Suprapubic skin (tissue), 4 donors: ENCODE measurements around the gene SELL. TPM values are rescaled to one million over a fixed set of nuclear protein-coding genes. Genes with fewer than 3 reads are reported as not detected.

Experiments used
- DNase-seq, 2 donors: peaks; one replicate each; pipeline ENCODE4 v3.0.0-alpha.2; 2019; ENCODE audit warnings: low spot score in 2 of 2
- H3K27ac ChIP-seq: fragments of 200-600 bp; sonication (generic); one replicate; pipeline ENCODE4 v1.5.1; 2019
- H3K27me3 ChIP-seq: fragments of 200-600 bp; sonication (generic); one replicate; pipeline ENCODE4 v1.5.1; 2019
- H3K36me3 ChIP-seq: fragments of 200-600 bp; sonication (generic); one replicate; pipeline ENCODE4 v1.5.1; 2019
- H3K4me1 ChIP-seq: fragments of 200-600 bp; sonication (generic); one replicate; pipeline ENCODE4 v1.5.1; 2019
- H3K4me3 ChIP-seq: fragments of 200-600 bp; sonication (generic); one replicate; pipeline ENCODE4 v1.5.1; 2019; ENCODE audit warnings: mild to moderate bottlenecking
- H3K9me3 ChIP-seq: fragments of 200-600 bp; sonication (generic); one replicate; pipeline ENCODE4 v1.5.1; 2019
- CTCF ChIP-seq, 2 donors: fragments of 200-600 bp in 1 of 2; fragments of 450-650 bp in 1 of 2; sonication (generic) in 1 of 2; IDR thresholded peaks; one replicate each; pipeline ENCODE4 v1.5.1; 2016 to 2019; ENCODE audit warnings: antibody characterized with exemption in 2 of 2, mild to moderate bottlenecking in 1 of 2, moderate library complexity in 1 of 2
- EP300 ChIP-seq: sonication (generic); formaldehyde crosslinking; IDR thresholded peaks from one replicate; pipeline ENCODE4 v1.6.1; 2017; ENCODE audit warnings: antibody characterized with exemption
- POLR2A ChIP-seq, 2 donors: fragments of 450-650 bp; IDR thresholded peaks; one replicate each; pipeline ENCODE4 v1.6.1; 2017; ENCODE audit warnings: antibody characterized with exemption in 2 of 2, mild to moderate bottlenecking in 2 of 2, moderate library complexity in 2 of 2
- POLR2AphosphoS5 ChIP-seq, 3 donors: sonication (generic); formaldehyde crosslinking; IDR thresholded peaks; one replicate each; pipeline ENCODE4 v1.6.1; 2017; ENCODE audit warnings: antibody characterized with exemption in 3 of 3
- WGBS: methylation state at CpG from one replicate; pipeline ENCODE4 v1.1.5; 2018; 5-methylcytosine and 5-hydroxymethylcytosine counted together
- total RNA-seq, 4 donors: library from RNA; depleted of rRNA; stranded (reverse); fragments of >200 nt; gene quantifications; one replicate each; pipeline ENCODE4 v1.1.0, GENCODE V29; 2016

The SELL gene
- total RNA-seq, 4 donors from 2014 or later: 0.47 to 0.60 TPM; not detected in 2

- no peak for TF ChIP-seq POLR2AphosphoS5 (IDR thresholded peaks at IDR 0.05)
- no peak for DNase-seq
- WGBS: 90% methylated on average over 2 of the region's 2 CpGs
Measured at GRCh38 chr1:169704797-169705196, 6.6 kb downstream of the SELL start.

GRCh38 chr1:169701261-169702005 is 10.0 kb downstream of the SELL start:
- Histone ChIP-seq H3K36me3 (no peaks in the 10 kb centered on the region), H3K27ac (no peak overlapping the region), H3K27me3 (no peaks in the 10 kb centered on the region), H3K4me1 (no peaks in the 10 kb centered on the region), H3K9me3 (no peaks in the 10 kb centered on the region), H3K4me3 (no peak overlapping the region)
- WGBS: 71% methylated on average over 2 of the region's 2 CpGs
- no peak for DNase-seq
- TF ChIP-seq POLR2A (IDR thresholded peaks at IDR 0.05): no peak
- TF ChIP-seq POLR2AphosphoS5 (IDR thresholded peaks at IDR 0.05): no peak
- TF ChIP-seq EP300: no peak
- no peak for TF ChIP-seq CTCF (IDR thresholded peaks at IDR 0.05)

More at GRCh38 chr1:169704797-169705196, 6.6 kb downstream of the SELL start:
- H3K27ac ChIP-seq: no peak overlapping the region
- H3K4me3 ChIP-seq: no peak overlapping the region
- H3K4me1 ChIP-seq: no peaks in the 10 kb centered on the region
- H3K27me3 ChIP-seq: no peaks in the 10 kb centered on the region
- no peaks in the 10 kb centered on the region for H3K9me3 ChIP-seq
- H3K36me3 ChIP-seq: no peaks in the 10 kb centered on the region

DNA sequence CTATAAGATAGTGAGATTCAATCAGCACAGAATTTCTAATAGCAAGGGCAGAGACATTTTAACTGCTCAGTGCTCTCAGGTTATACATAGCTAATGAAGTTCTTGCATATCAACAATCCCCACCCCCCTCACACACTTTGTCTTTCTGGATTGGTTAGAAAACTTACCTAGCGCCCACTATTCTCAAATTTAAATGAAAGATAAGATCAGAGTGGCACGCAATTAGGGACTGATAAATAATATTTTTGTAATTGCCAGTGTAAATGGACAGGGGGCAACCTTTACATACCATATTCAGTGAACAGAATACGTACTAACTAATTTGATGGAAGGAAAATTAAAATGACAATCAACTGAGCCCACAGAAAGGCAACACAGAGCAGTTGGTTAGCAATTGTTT is 11.7 kb downstream of the SELL start:
- Histone ChIP-seq H3K27ac (no peak overlapping the region), H3K4me1 (no peaks in the 10 kb centered on the region), H3K4me3 (no peak overlapping the region), H3K36me3 (no peaks in the 10 kb centered on the region), H3K27me3 (no peaks in the 10 kb centered on the region), H3K9me3 (no peaks in the 10 kb centered on the region)
- 46% methylated on average over 3 of the region's 3 CpGs for WGBS
- TF ChIP-seq CTCF (IDR thresholded peaks at IDR 0.05) (no peak), EP300 (no peak), POLR2A (IDR thresholded peaks at IDR 0.05) (no peak), POLR2AphosphoS5 (IDR thresholded peaks at IDR 0.05) (no peak)
- DNase-seq: no peak

GRCh38 chr1:169698976-169699375 is 12.4 kb downstream of the SELL start:
- H3K4me1 ChIP-seq: no peaks in the 10 kb centered on the region
- no peak for DNase-seq
- H3K27me3 ChIP-seq: no peaks in the 10 kb centered on the region
- H3K27ac ChIP-seq: no peak overlapping the region
- 77% methylated on average over 3 of the region's 3 CpGs for WGBS
- no peaks in the 10 kb centered on the region for H3K9me3 ChIP-seq
- TF ChIP-seq POLR2AphosphoS5 (IDR thresholded peaks at IDR 0.05) (no peak), CTCF (IDR thresholded peaks at IDR 0.05) (no peak), POLR2A (IDR thresholded peaks at IDR 0.05) (no peak), EP300 (no peak)
- H3K4me3 ChIP-seq: no peak overlapping the region
- H3K36me3 ChIP-seq: no peaks in the 10 kb centered on the region

DNA sequence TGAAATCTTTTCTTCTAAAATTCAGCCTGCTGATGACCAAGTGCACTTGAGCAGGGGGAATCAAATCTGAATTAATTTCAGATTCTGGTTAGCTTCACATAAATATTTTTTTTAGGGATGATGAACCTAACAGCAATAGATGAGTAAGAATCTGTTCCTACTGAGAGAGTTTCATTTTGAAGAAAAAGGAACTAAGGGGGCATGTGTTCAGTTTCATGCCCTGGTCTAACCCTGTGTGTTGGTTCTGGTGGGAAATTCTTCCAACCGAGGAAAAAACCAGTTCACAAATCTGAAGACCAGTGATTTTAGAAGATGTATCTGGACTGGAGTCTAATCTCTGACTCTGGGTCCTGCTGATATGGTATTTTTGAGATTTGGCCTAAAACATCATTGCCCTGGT is 13.7 kb downstream of the SELL start:
- Histone ChIP-seq H3K4me1 (no peaks in the 10 kb centered on the region), H3K9me3 (no peaks in the 10 kb centered on the region), H3K27me3 (no peaks in the 10 kb centered on the region), H3K36me3 (no peaks in the 10 kb centered on the region), H3K4me3 (no peak overlapping the region), H3K27ac (no peak overlapping the region)
- no peak for TF ChIP-seq POLR2A (IDR thresholded peaks at IDR 0.05)
- 82% methylated on average over 1 of the region's 1 CpG for WGBS
- DNase-seq: no peak

GRCh38 chr1:169696273-169697100 is 14.9 kb downstream of the SELL start:
- Histone ChIP-seq H3K27ac (no peak overlapping the region), H3K36me3 (no peaks in the 10 kb centered on the region), H3K4me1 (no peaks in the 10 kb centered on the region), H3K4me3 (no peak overlapping the region), H3K27me3 (no peaks in the 10 kb centered on the region), H3K9me3 (no peaks in the 10 kb centered on the region)
- DNase-seq: no peak
- no peak for TF ChIP-seq POLR2A (IDR thresholded peaks at IDR 0.05)
- TF ChIP-seq POLR2AphosphoS5 (IDR thresholded peaks at IDR 0.05): no peak
- no peak for TF ChIP-seq CTCF (IDR thresholded peaks at IDR 0.05)
- TF ChIP-seq EP300: no peak
- 55% methylated on average over 3 of the region's 3 CpGs for WGBS
